Femur (tissue), 1 donor: ENCODE results near the gene ZCCHC7.

Experiments
- DNase-seq: peaks from one replicate; pipeline ENCODE4 v3.0.0-alpha.2; 2017

Gene ZCCHC7

GRCh38 chr9:37342895-37343294, 222.5 kb downstream of the ZCCHC7 start:
- DNase-seq: no peak

GRCh38 chr9:37343724-37344123, 223.3 kb downstream of the ZCCHC7 start:
- no peak for DNase-seq

- DNase-seq: no peak
Observed at GRCh38 chr9:37345038-37345437, 224.7 kb downstream of the ZCCHC7 start.

- no peak for DNase-seq
Observed at GRCh38 chr9:37348917-37349316, 228.5 kb downstream of the ZCCHC7 start.

GRCh38 chr9:37350486-37351190, 230.3 kb downstream of the ZCCHC7 start:
- no peak for DNase-seq

- no peak for DNase-seq
Observed at GRCh38 chr9:37353791-37354190, 233.4 kb downstream of the ZCCHC7 start.

- no peak for DNase-seq
Observed at GRCh38 chr9:37362430-37362829, 242.1 kb downstream of the ZCCHC7 start.

GRCh38 chr9:37363124-37363523, 242.8 kb downstream of the ZCCHC7 start:
- DNase-seq: no peak

GRCh38 chr9:37364136-37364535, 243.8 kb downstream of the ZCCHC7 start:
- no peak for DNase-seq

- DNase-seq: no peak
Observed at GRCh38 chr9:37364751-37365360, 244.5 kb downstream of the ZCCHC7 start.

- no peak for DNase-seq
Observed at GRCh38 chr9:37369671-37370070, 249.3 kb downstream of the ZCCHC7 start.

GRCh38 chr9:37370282-37370681, 249.9 kb downstream of the ZCCHC7 start:
- DNase-seq: no peak

GRCh38 chr9:37370968-37371563, 250.7 kb downstream of the ZCCHC7 start:
- no peak for DNase-seq

GRCh38 chr9:37371565-37372464, 251.4 kb downstream of the ZCCHC7 start:
- DNase-seq: no peak

- no peak for DNase-seq
Observed at GRCh38 chr9:37372839-37373238, 252.5 kb downstream of the ZCCHC7 start.

- no peak for DNase-seq
Observed at GRCh38 chr9:37373621-37374020, 253.2 kb downstream of the ZCCHC7 start.

- DNase-seq: peak; percentile 47
Observed at GRCh38 chr9:37374892-37375291, 254.5 kb downstream of the ZCCHC7 start.

- no peak for DNase-seq
Observed at GRCh38 chr9:37377688-37378612, 257.6 kb downstream of the ZCCHC7 start.

GRCh38 chr9:37378613-37379004, 258.2 kb downstream of the ZCCHC7 start:
- DNase-seq: no peak

GRCh38 chr9:37379835-37380234, 259.5 kb downstream of the ZCCHC7 start:
- no peak for DNase-seq

GRCh38 chr9:37380570-37380969, 260.2 kb downstream of the ZCCHC7 start:
- no peak for DNase-seq

GRCh38 chr9:37381094-37381741, 260.8 kb downstream of the ZCCHC7 start:
- DNase-seq: no peak
